Fibroblast of lung (primary cell): ENCODE results near the gene ROBO1. TPM values are rescaled to one million over a fixed set of nuclear protein-coding genes. Genes with fewer than 3 reads are reported as not detected.

Experiments
- DNase-seq, 2 donors: peaks; one replicate each; pipeline versions ENCODE4 v3.0.0 to v3.0.0-alpha.2; 2010; ENCODE audit warnings: low read depth in 2 of 2
- H2AFZ ChIP-seq: 2 replicates; pipeline ENCODE4 v1.5.1; 2012; ENCODE audit warnings: low read length, control low read depth, inconsistent platforms
- H3K27ac ChIP-seq: 2 replicates; pipeline ENCODE4 v1.5.1; 2011; ENCODE audit warnings: low read length, control low read depth; ENCODE audit not compliant: insufficient read depth
- H3K27me3 ChIP-seq: 2 replicates; pipeline ENCODE4 v1.5.1; 2011; ENCODE audit warnings: mild to moderate bottlenecking, low read length; ENCODE audit not compliant: control insufficient read depth, insufficient read depth
- H3K36me3 ChIP-seq: 2 replicates; pipeline ENCODE4 v1.5.1; 2011; ENCODE audit warnings: low read length; ENCODE audit not compliant: control insufficient read depth, insufficient read depth
- H3K4me1 ChIP-seq: 2 replicates; pipeline ENCODE4 v1.5.1; 2011; ENCODE audit warnings: low read length; ENCODE audit not compliant: control insufficient read depth, insufficient read depth; ENCODE audit errors: extremely low read depth
- H3K4me2 ChIP-seq: 2 replicates; pipeline ENCODE4 v1.5.1; 2011; ENCODE audit warnings: low read length, control low read depth; ENCODE audit not compliant: insufficient read depth; ENCODE audit errors: extremely low read depth
- H3K4me3 ChIP-seq, 4 experiments: fragments of 200-600 bp in 1 of 4; sonication (generic) in 1 of 4; replicated peaks in 1 of 4; 2 replicates each; pipeline ENCODE4 v1.5.1; 2011 to 2016; ENCODE audit warnings: low read length in 4 of 4, low read depth in 3 of 4, mild to moderate bottlenecking in 3 of 4, control low read depth in 2 of 4, inconsistent platforms in 1 of 4, mixed read lengths in 1 of 4; ENCODE audit not compliant: insufficient read depth in 1 of 4; ENCODE audit errors: control extremely low read depth in 1 of 4
- H3K79me2 ChIP-seq: 2 replicates; pipeline ENCODE4 v1.5.1; 2012; ENCODE audit warnings: mild to moderate bottlenecking, low read length, inconsistent platforms; ENCODE audit not compliant: control insufficient read depth, insufficient read depth
- H3K9ac ChIP-seq: 2 replicates; pipeline ENCODE4 v1.5.1; 2011; ENCODE audit warnings: mild to moderate bottlenecking, low read length, control low read depth; ENCODE audit not compliant: insufficient read depth
- H3K9me3 ChIP-seq: 2 replicates; pipeline ENCODE4 v1.5.1; 2012; ENCODE audit warnings: low read depth, low read length; ENCODE audit not compliant: control insufficient read depth, insufficient read depth
- H4K20me1 ChIP-seq: 2 replicates; pipeline ENCODE4 v1.5.1; 2011; ENCODE audit warnings: low read length; ENCODE audit not compliant: control insufficient read depth, insufficient read depth; ENCODE audit errors: extremely low read depth
- EZH2 ChIP-seq: IDR thresholded peaks from 2 replicates; pipeline ENCODE4 v1.5.1; 2012; ENCODE audit warnings: low read length, control low read depth, mild to moderate bottlenecking; ENCODE audit errors: missing control alignments
- polyA plus RNA-seq, 2 donors: library from polyadenylated mRNA; depleted of rRNA in 1 of 2; stranded (reverse) in 1 of 2; unstranded in 1 of 2; fragments of >200 nt; gene quantifications; 2 replicates each; pipeline ENCODE4 v1.2.1, GENCODE V29; 2011 to 2012; ENCODE audit warnings: missing spikeins in 1 of 2
- total RNA-seq: library from RNA; depleted of rRNA; stranded (reverse); fragments of >200 nt; gene quantifications from 2 replicates; pipeline ENCODE4 v1.2.1, GENCODE V29; 2014
- TF ChIP-seq, protein P1 (sequence below), 2 donors: IDR thresholded peaks in 1 of 2; conservative IDR thresholded peaks in 1 of 2; 1 replicate in 1 of 2; 2 replicates in 1 of 2; pipeline ENCODE4 v1.5.1; 2011 to 2012; ENCODE audit warnings: low read length in 2 of 2, control low read depth in 1 of 2, inconsistent platforms in 1 of 2, low read depth in 1 of 2, mild to moderate bottlenecking in 1 of 2

The ROBO1 gene
- total and polyA plus RNA-seq, 2 donors (not counting 1 experiment from before 2014, with no cell fraction given), result 53.8 to 104 TPM

DNA sequence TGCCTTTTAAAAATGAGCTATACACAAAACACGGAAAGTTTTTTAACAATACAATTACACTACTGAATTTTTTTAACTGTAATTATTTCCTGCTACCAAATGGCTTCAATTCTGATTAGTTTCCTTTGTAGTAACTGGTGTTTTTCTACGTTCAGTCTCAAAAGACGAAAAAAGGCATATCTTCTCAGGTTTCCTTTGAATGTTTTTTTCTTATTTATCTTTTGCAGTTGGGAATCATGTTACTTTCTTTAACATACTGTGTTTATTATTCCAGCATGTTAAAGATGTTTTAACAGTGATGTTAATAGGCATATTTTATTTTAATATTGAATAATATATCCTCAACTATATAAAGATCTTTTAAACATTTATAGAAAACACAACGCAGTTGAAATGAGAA, 1055.5 kb downstream of the ROBO1 start:
- DNase-seq, result no peak
- Histone ChIP-seq H3K79me2 (no peaks in the 10 kb centered on the region), H3K36me3 (no peaks in the 10 kb centered on the region), H3K4me3 (no peak overlapping the region), H3K4me2 (no peak overlapping the region), H3K27ac (no peak overlapping the region), H3K4me1 (no peaks in the 10 kb centered on the region), H3K27me3 (no peaks in the 10 kb centered on the region), H3K9ac (no peak overlapping the region), H4K20me1 (no peaks in the 10 kb centered on the region), H2AFZ (no peak overlapping the region), H3K9me3 (no peaks in the 10 kb centered on the region)
- TF ChIP-seq, protein P1, sequence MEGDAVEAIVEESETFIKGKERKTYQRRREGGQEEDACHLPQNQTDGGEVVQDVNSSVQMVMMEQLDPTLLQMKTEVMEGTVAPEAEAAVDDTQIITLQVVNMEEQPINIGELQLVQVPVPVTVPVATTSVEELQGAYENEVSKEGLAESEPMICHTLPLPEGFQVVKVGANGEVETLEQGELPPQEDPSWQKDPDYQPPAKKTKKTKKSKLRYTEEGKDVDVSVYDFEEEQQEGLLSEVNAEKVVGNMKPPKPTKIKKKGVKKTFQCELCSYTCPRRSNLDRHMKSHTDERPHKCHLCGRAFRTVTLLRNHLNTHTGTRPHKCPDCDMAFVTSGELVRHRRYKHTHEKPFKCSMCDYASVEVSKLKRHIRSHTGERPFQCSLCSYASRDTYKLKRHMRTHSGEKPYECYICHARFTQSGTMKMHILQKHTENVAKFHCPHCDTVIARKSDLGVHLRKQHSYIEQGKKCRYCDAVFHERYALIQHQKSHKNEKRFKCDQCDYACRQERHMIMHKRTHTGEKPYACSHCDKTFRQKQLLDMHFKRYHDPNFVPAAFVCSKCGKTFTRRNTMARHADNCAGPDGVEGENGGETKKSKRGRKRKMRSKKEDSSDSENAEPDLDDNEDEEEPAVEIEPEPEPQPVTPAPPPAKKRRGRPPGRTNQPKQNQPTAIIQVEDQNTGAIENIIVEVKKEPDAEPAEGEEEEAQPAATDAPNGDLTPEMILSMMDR (conservative IDR thresholded peaks at IDR 0.05 in 1 of 2, IDR thresholded peaks at IDR 0.05 in 1 of 2; ENCODE audit: low read depth in 1 of 2, low read length in 2 of 2), result no peak
- TF ChIP-seq EZH2, result no peak

DNA sequence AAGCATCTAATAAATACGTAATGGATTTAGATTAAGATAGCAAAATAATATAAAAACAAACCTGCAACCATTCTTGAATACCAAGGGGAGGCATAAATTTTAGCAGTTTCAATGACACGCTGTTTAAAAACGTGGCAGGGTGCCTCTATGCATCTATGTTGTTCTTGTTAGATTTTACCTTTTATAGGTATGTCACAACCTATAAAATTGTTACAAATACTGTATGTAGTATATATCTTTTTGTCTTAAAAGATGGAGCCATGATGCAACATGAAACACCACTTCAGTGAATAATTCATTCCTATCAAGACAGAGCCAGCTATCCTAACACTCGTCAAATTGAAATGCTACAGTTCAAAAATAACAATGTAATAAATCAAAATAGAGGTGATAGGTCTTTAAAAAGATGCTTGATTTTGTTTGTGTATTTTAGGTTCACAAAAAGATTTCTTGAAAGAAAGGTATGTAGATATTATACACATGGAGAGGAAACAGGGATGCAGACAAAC, 1059.2 kb downstream of the ROBO1 start:
- no peak overlapping the region for H3K9ac ChIP-seq
- H3K36me3 ChIP-seq, result no peaks in the 10 kb centered on the region
- H3K27ac ChIP-seq, result no peak overlapping the region
- H3K4me2 ChIP-seq, result no peak overlapping the region
- no peaks in the 10 kb centered on the region for H3K4me1 ChIP-seq
- DNase-seq, result no peak
- TF ChIP-seq EZH2, result no peak
- TF ChIP-seq, protein P1 (conservative IDR thresholded peaks at IDR 0.05 in 1 of 2, IDR thresholded peaks at IDR 0.05 in 1 of 2; ENCODE audit: low read depth in 1 of 2, low read length in 2 of 2), result no peak
- H3K27me3 ChIP-seq, result no peaks in the 10 kb centered on the region
- no peak overlapping the region for H3K4me3 ChIP-seq
- H4K20me1 ChIP-seq, result no peaks in the 10 kb centered on the region
- H2AFZ ChIP-seq, result no peak overlapping the region
- H3K79me2 ChIP-seq, result no peaks in the 10 kb centered on the region
- H3K9me3 ChIP-seq, result no peaks in the 10 kb centered on the region

DNA sequence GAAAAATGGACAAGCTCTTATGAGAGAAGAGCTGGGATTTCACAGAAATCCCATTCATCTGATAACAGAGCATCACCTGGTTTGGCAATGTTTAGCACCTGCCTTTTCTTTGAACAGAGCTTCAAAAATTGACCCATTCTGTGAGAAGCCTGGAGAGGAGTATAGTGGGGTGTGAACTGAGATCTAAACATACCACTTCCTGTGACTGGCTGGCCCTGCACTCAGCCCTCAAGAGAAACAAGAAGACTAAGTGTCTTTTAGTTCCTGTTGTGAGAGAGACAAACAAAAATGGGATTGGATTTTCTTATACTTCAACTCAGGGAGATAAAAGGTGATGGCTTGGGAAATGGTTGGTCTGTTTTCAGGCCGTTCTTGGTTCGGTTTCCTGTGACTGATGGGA, 1060.2 kb downstream of the ROBO1 start:
- Histone ChIP-seq H4K20me1 (no peaks in the 10 kb centered on the region), H3K36me3 (no peaks in the 10 kb centered on the region), H3K4me3 (no peak overlapping the region), H3K27me3 (no peaks in the 10 kb centered on the region), H3K27ac (no peak overlapping the region), H3K79me2 (no peaks in the 10 kb centered on the region), H3K9me3 (no peaks in the 10 kb centered on the region), H2AFZ (no peak overlapping the region), H3K4me2 (no peak overlapping the region), H3K9ac (no peak overlapping the region), H3K4me1 (no peaks in the 10 kb centered on the region)
- no peak for DNase-seq
- TF ChIP-seq EZH2, result no peak
- TF ChIP-seq, protein P1 (conservative IDR thresholded peaks at IDR 0.05 in 1 of 2, IDR thresholded peaks at IDR 0.05 in 1 of 2; ENCODE audit: low read depth in 1 of 2, low read length in 2 of 2), result no peak
